ENCODE data around the gene OSBPL5. TPM values are rescaled to one million over a fixed set of nuclear protein-coding genes. Genes with fewer than 3 reads are reported as not detected.

OSBPL5 gene
- total RNA-seq, 1 experiment from 2014 or later: 16.1 TPM

DNA sequence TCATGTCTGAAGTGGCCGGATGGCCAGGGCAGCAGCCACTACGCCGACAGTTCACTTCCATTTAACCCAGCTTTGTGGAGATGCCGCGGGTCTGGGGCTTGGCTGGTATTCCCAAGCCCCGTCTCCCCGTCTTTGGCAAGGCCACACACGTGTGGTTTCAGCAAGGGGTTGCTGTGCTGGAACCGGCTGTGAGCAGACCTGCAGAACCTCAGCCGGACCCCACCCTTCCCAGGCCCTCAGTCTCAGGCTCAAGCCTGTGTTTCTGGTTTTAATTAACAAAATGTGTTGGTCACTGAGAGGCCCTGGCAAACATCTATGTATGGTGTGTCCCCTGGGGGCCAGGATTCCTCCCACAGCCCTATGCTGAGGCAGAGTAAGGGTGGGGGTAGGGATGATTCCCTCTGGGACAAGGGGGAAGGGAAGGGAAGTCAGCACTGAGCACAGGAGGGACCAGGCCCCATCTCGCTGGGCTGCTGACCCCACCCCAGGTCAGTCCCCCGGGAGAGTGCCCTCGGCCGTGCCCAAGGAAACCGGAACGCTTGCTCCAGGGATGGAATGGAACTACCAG is 9.3 kb downstream of the OSBPL5 start:
- H2BK5ac ChIP-seq (ENCODE audit: insufficient read length, low read length): no peak overlapping the region

More for the DNA sequence above, 9.3 kb downstream of the OSBPL5 start:
- no peak overlapping the region for H2BK20ac ChIP-seq (ENCODE audit: low read depth, low read length, poor library complexity, severe bottlenecking)
- H3K79me1 ChIP-seq (ENCODE audit: insufficient read depth, low read depth, low read length, poor library complexity, severe bottlenecking): no peaks in the 10 kb centered on the region
- peaks cover 2 to 3% (median 2%) of the 10 kb centered on the region in 3 experiments; a peak in 4 of 7 replicates for H3K36me3 Mint-ChIP-seq (ENCODE audit: insufficient read depth in 1 of 3, low read depth in 3 of 3)
- H4K20me1 ChIP-seq (ENCODE audit: control insufficient read depth, insufficient read depth, insufficient read length): no peaks in the 10 kb centered on the region
- H3K56ac ChIP-seq (ENCODE audit: insufficient read length, low read depth, low read length): no peak overlapping the region
- WGBS (ENCODE audit: extremely low coverage, insufficient read length, low lambda C conversion rate): no CpG with 5 or more reads among the region's 16 CpGs
- no peaks in the 10 kb centered on the region for H3K9me3 ChIP-seq (ENCODE audit: control insufficient read depth, low read depth, low read length)
- peaks cover 8% of the 10 kb centered on the region for H3K23me2 ChIP-seq (ENCODE audit: insufficient read length, low read depth, low read length, poor library complexity, severe bottlenecking)
- H2BK12ac ChIP-seq (ENCODE audit: insufficient read length, low read depth, low read length): no peak overlapping the region
- no peak overlapping the region for H2AK5ac ChIP-seq (ENCODE audit: insufficient read length, low read length)
- H3K23ac ChIP-seq (ENCODE audit: insufficient read length, low read depth, low read length): no peak overlapping the region
- no peak overlapping the region; the same call in 1 of the 2 replicates for H3K14ac ChIP-seq (ENCODE audit: insufficient read depth, low read length)
- peaks cover 2% of the 10 kb centered on the region; the same call in 1 of the 2 replicates for H3K27me3 Mint-ChIP-seq (ENCODE audit: low read depth)
- no peak overlapping the region for H3T11ph ChIP-seq (ENCODE audit: low read length)
- H2AFZ ChIP-seq (ENCODE audit: low read length): no peak overlapping the region
- H2BK120ac ChIP-seq (ENCODE audit: low read depth, low read length, poor library complexity, severe bottlenecking): no peak overlapping the region
- H3K4ac ChIP-seq (ENCODE audit: low read depth, low read length): no peak overlapping the region
- no peak overlapping the region for H4K5ac ChIP-seq (ENCODE audit: insufficient read length, low read depth, low read length)
- H3K9ac ChIP-seq (ENCODE audit: extremely low read depth, insufficient read length, low read length): no peak overlapping the region
- H3K4me1 ChIP-seq (ENCODE audit: insufficient read depth, low read length): peaks cover 2% of the 10 kb centered on the region; the same call in 1 of the 2 replicates
- H3K4me3 Mint-ChIP-seq: peak overlapping the region in 1 of 2 experiments; percentile 18; a peak in 2 of 5 replicates
- no peak overlapping the region for H3K27ac ChIP-seq (ENCODE audit: insufficient read length, low read depth, low read length)
- H4K8ac ChIP-seq (replicated peaks; ENCODE audit: insufficient read length, low read depth, low read length): no peak overlapping the region
- DNase-seq: no peak
- peak overlapping the region in 2 of 3 experiments; percentile 57 to 70; a peak in 4 of 7 replicates for H3K27ac Mint-ChIP-seq
- no peak overlapping the region for H3K18ac ChIP-seq (ENCODE audit: insufficient read length, low read depth, low read length)
- H3K4me2 ChIP-seq (ENCODE audit: insufficient read depth, insufficient read length, low read length): no peak overlapping the region
- H2BK15ac ChIP-seq (ENCODE audit: low read depth, low read length): no peak overlapping the region
- no peaks in the 10 kb centered on the region for H3K27me3 ChIP-seq (ENCODE audit: insufficient read depth, low read length)
- H3K9me3 Mint-ChIP-seq: no peaks in the 10 kb centered on the region
- peaks cover 53 to 68% of the 10 kb centered on the region in 2 experiments for H3K4me1 Mint-ChIP-seq
- TF ChIP-seq, protein P1, sequence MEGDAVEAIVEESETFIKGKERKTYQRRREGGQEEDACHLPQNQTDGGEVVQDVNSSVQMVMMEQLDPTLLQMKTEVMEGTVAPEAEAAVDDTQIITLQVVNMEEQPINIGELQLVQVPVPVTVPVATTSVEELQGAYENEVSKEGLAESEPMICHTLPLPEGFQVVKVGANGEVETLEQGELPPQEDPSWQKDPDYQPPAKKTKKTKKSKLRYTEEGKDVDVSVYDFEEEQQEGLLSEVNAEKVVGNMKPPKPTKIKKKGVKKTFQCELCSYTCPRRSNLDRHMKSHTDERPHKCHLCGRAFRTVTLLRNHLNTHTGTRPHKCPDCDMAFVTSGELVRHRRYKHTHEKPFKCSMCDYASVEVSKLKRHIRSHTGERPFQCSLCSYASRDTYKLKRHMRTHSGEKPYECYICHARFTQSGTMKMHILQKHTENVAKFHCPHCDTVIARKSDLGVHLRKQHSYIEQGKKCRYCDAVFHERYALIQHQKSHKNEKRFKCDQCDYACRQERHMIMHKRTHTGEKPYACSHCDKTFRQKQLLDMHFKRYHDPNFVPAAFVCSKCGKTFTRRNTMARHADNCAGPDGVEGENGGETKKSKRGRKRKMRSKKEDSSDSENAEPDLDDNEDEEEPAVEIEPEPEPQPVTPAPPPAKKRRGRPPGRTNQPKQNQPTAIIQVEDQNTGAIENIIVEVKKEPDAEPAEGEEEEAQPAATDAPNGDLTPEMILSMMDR (conservative IDR thresholded peaks at IDR 0.05): no peak
- no peaks in the 10 kb centered on the region for H3K79me2 ChIP-seq (ENCODE audit: insufficient read depth, low read length)
- no peak overlapping the region for H4K91ac ChIP-seq (ENCODE audit: insufficient read length, low read depth, low read length)
